Measurements from ENCODE around the gene CAMK2D.

The CAMK2D gene

DNA sequence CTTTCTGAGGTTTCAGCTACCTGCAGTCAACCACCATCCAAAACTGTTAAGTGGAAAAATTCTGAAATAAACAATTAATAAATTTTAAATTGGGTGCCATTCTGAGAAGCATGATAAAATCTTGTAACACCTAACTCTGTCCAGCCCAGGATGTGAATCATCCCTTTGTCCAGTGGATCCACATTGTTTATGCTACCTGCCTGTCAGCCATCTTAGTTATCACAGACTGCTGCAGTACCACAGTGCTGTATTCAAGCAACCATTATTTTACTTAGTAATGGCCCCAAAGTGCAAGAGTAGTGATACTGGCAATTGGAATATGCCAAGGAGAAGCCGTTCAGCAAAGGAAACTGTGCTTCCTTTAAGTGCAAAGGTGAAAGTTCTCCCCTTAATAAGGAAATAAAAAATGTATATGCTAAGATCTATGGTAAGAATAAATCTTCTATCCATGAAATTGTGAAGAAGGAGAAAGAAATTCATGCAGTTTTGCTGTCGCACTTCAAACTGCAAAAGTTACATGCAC, 20.6 kb downstream of the CAMK2D start:
- no peak for DNase-seq
- H3K9me3 ChIP-seq (ENCODE audit: severe bottlenecking) = no peaks in the 10 kb centered on the region
- TF ChIP-seq, protein P1, sequence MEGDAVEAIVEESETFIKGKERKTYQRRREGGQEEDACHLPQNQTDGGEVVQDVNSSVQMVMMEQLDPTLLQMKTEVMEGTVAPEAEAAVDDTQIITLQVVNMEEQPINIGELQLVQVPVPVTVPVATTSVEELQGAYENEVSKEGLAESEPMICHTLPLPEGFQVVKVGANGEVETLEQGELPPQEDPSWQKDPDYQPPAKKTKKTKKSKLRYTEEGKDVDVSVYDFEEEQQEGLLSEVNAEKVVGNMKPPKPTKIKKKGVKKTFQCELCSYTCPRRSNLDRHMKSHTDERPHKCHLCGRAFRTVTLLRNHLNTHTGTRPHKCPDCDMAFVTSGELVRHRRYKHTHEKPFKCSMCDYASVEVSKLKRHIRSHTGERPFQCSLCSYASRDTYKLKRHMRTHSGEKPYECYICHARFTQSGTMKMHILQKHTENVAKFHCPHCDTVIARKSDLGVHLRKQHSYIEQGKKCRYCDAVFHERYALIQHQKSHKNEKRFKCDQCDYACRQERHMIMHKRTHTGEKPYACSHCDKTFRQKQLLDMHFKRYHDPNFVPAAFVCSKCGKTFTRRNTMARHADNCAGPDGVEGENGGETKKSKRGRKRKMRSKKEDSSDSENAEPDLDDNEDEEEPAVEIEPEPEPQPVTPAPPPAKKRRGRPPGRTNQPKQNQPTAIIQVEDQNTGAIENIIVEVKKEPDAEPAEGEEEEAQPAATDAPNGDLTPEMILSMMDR (IDR thresholded peaks at IDR 0.05; ENCODE audit: low read depth, low read length) = no peak

DNA sequence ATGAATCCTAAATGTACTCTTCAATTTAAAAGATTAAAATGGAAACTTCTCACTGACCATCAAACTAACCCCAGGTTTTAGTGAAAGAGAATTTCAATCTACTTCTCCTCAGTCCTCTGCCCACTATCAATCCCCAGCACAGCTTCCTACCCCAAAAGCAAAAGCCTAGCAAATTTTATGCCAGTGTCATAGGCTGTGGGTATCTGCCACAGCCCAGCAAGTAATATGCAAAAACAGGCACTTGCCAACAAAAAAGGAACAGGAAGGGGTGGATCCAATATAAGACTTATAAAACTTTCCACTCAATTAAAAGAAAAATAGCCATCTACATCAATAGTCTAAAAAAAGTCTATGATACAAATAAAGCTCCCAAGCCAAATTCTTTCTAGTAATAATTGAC, 22.3 kb downstream of the CAMK2D start:
- Histone ChIP-seq H3K27me3 (ENCODE audit: insufficient read depth, low read depth, severe bottlenecking) (no peaks in the 10 kb centered on the region), H3K27ac (no peak overlapping the region), H3K9me3 (ENCODE audit: severe bottlenecking) (no peaks in the 10 kb centered on the region), H3K36me3 (no peaks in the 10 kb centered on the region), H3K4me3 (ENCODE audit: low read depth, low read length) (no peak overlapping the region)
- DNase-seq = no peak
- TF ChIP-seq, protein P1 (IDR thresholded peaks at IDR 0.05; ENCODE audit: low read depth, low read length) = no peak

More for the DNA sequence above, 20.6 kb downstream of the CAMK2D start:
- H3K27me3 ChIP-seq (ENCODE audit: insufficient read depth, low read depth, severe bottlenecking) = no peaks in the 10 kb centered on the region
- no peak overlapping the region for H3K27ac ChIP-seq
- H3K36me3 ChIP-seq = peaks cover 6% of the 10 kb centered on the region
- H3K4me3 ChIP-seq (ENCODE audit: low read depth, low read length) = no peak overlapping the region

DNA sequence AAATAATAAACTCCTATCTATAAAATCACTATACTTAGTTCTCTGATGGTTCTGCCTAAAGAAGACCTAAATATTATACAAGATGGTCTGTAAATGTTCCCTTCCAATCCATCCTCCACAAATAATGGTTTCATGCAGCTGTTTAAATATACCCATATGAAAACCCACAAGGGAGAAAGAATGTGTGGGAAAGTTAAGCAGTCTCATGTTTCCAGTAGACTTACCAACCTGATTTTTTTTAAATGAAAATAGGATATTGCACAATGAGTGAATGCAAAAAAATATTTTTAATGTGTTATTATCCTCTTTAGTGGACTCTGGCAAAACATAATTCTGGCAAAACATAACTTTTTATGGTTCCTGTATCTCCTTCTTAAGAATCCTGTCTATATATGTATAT, 23.3 kb downstream of the CAMK2D start:
- H3K9me3 ChIP-seq (ENCODE audit: severe bottlenecking) = no peaks in the 10 kb centered on the region
- no peak overlapping the region for H3K4me3 ChIP-seq (ENCODE audit: low read depth, low read length)
- DNase-seq = no peak
- no peaks in the 10 kb centered on the region for H3K27me3 ChIP-seq (ENCODE audit: insufficient read depth, low read depth, severe bottlenecking)
- no peaks in the 10 kb centered on the region for H3K36me3 ChIP-seq
- H3K27ac ChIP-seq = no peak overlapping the region
- TF ChIP-seq, protein P1 (IDR thresholded peaks at IDR 0.05; ENCODE audit: low read depth, low read length) = no peak

DNA sequence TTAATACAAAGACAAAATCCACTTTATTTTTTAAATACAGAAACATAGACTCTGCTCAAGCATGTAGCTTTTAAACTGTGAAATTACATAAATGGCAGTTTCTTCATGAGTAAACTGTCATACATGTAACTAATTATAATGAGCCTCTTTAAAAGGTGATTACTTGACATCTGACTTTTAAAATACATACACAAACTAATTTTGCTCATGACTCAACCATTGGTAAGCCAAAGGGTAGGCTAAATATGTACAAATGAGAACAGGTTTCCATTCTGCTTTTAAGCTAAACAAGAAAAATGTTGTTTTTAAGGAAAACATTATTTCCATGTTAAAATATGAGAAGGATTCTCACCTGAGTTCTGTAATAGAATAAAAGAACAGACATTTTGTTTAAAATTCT, 27.9 kb downstream of the CAMK2D start:
- no peak for DNase-seq
- Histone ChIP-seq H3K36me3 (no peaks in the 10 kb centered on the region), H3K27me3 (ENCODE audit: insufficient read depth, low read depth, severe bottlenecking) (no peaks in the 10 kb centered on the region), H3K4me3 (ENCODE audit: low read depth, low read length) (no peak overlapping the region), H3K9me3 (ENCODE audit: severe bottlenecking) (no peaks in the 10 kb centered on the region), H3K27ac (no peak overlapping the region)
- TF ChIP-seq, protein P1 (IDR thresholded peaks at IDR 0.05; ENCODE audit: low read depth, low read length) = no peak

DNA sequence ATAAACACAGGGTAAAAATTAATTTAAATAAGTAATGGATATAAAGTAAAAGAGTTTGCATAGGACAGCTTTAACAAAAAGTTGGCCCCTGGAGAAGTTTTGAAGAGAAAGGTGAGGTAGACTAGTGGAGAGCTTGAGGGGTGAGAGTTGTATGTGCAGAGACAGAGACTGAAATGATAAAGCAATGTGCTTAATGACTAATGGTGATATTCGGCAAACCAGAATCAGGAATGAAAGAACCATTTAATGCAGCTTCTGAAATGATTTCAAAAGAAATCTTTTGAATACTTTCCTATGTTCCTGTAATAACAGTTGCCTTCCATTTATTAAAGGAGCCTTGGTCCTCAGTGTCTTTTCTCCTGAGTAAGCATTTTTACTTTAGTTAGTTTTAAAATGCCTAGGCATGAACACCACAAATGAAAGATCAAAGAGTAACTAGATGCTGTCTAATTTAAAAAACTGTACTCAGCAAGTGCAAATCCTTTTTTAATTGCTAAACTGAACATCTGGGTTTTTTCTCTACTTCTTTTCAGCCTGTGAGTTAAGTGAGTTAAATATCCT, 28.5 kb downstream of the CAMK2D start:
- Histone ChIP-seq H3K9me3 (ENCODE audit: severe bottlenecking) (no peaks in the 10 kb centered on the region), H3K27me3 (ENCODE audit: insufficient read depth, low read depth, severe bottlenecking) (no peaks in the 10 kb centered on the region), H3K4me3 (ENCODE audit: low read depth, low read length) (no peak overlapping the region), H3K36me3 (no peaks in the 10 kb centered on the region), H3K27ac (no peak overlapping the region)
- TF ChIP-seq, protein P1 (IDR thresholded peaks at IDR 0.05; ENCODE audit: low read depth, low read length) = no peak
- DNase-seq = no peak

Data from WERI-Rb-1 (cell line).